Heart left ventricle (tissue), 16 donors: Measurements from ENCODE around the gene XXYLT1. TPM values are rescaled to one million over a fixed set of nuclear protein-coding genes. Genes with fewer than 3 reads are reported as not detected.
"Not testable (repeated sequence)": the region's sequence is repeated elsewhere in the genome, so short reads cannot be mapped to it uniquely, and the experiment has no call there.

Experiments used
- ATAC-seq, 4 donors: fragments of 200-7000 bp; cut with Tn5 transposase; one replicate each; pipeline ENCODE4 v1.9.1; 2020 to 2022; ENCODE audit warnings: moderate library complexity in 4 of 4, mild to moderate bottlenecking in 3 of 4, moderate number of reproducible peaks in 1 of 4
- DNase-seq, 5 donors: peaks; one replicate each; pipeline ENCODE4 v3.0.0-alpha.2; 2020
- H3K27ac ChIP-seq, 12 donors: fragments of 200-600 bp; sonication (generic) in 4 of 12; one replicate each; pipeline versions ENCODE4 v1.5.0 to v1.8.0; 2016 to 2022; ENCODE audit warnings: mild to moderate bottlenecking in 2 of 12
- H3K27me3 ChIP-seq, 9 donors: fragments of 200-600 bp; sonication (generic) in 2 of 9; one replicate each; pipeline versions ENCODE4 v1.5.1 to v1.8.0; 2016 to 2022; ENCODE audit warnings: mild to moderate bottlenecking in 3 of 9
- H3K36me3 ChIP-seq, 9 donors: fragments of 200-600 bp; sonication (generic) in 2 of 9; one replicate each; pipeline versions ENCODE4 v1.5.0 to v1.8.0; 2018 to 2022; ENCODE audit warnings: mild to moderate bottlenecking in 2 of 9
- H3K4me1 ChIP-seq, 12 donors: fragments of 200-600 bp; sonication (generic) in 4 of 12; one replicate each; pipeline versions ENCODE4 v1.5.0 to v1.8.0; 2016 to 2022; ENCODE audit warnings: mild to moderate bottlenecking in 3 of 12
- H3K4me3 ChIP-seq, 12 donors: fragments of 200-600 bp; sonication (generic) in 4 of 12; one replicate each; pipeline versions ENCODE4 v1.5.0 to v1.8.0; 2017 to 2022; ENCODE audit warnings: mild to moderate bottlenecking in 9 of 12, moderate library complexity in 4 of 12
- H3K9me3 ChIP-seq, 12 donors: fragments of 200-600 bp; sonication (generic) in 4 of 12; one replicate each; pipeline versions ENCODE4 v1.5.0 to v1.8.0; 2016 to 2022; ENCODE audit warnings: mild to moderate bottlenecking in 1 of 12
- POLR2A ChIP-seq, 2 donors: fragments of 450-650 bp; IDR thresholded peaks; one replicate each; pipeline ENCODE4 v1.6.1; 2017; ENCODE audit warnings: antibody characterized with exemption in 2 of 2, mild to moderate bottlenecking in 2 of 2, moderate library complexity in 2 of 2
- WGBS, 4 donors: extraction: QIAGEN DNeasy Blood & Tissue Kit in 2 of 4; methylation state at CpG; one replicate each; pipeline versions ENCODE4 v1.1.5 to v1.1.7; 2013 to 2018; 5-methylcytosine and 5-hydroxymethylcytosine counted together
- intact Hi-C, 10 donors: fragments of 100-400 bp; cut with DNase I; formaldehyde crosslinking; loops; one replicate each; pipeline versions ENCODE4 v1.11.1 to v1.14.2; 2022
- polyA plus RNA-seq, 2 donors: library from polyadenylated mRNA; stranded (reverse); fragments of 200-250 nt; gene quantifications; one replicate each; pipeline ENCODE4 v1.2.3, GENCODE V29; 2013
- total RNA-seq, 9 donors: library from RNA; depleted of rRNA in 2 of 9; stranded (reverse); fragments of >200 nt in 2 of 9; fragmentation: NEBNext Ultra II Directional in 3 of 9; extraction: Animal tissue kit (Norgen Biotek cat#: 25700) in 3 of 9; gene quantifications; one replicate each; pipeline versions ENCODE4 v1.1.0 to v1.2.4, GENCODE V29; 2016 to 2023
- TF ChIP-seq, protein P1 (sequence below), 12 donors: fragments of 200-600 bp; sonication (generic) in 4 of 12; IDR thresholded peaks; one replicate each; pipeline versions ENCODE4 v1.5.0 to v1.8.0; 2018 to 2022; ENCODE audit warnings: antibody characterized with exemption in 12 of 12, mild to moderate bottlenecking in 5 of 12
- donor health status: ischemic (EF 13 %, LVEDD 7.1; RV severe dilation, severe dysfunction).
- donor health status: healthy with polysubstance abuse.
- donor health status: DM: no; HTN: yes; CAD: no.
- donor health status: DM: no; HTN: no; CAD: no.
- donor health status: ischemic (EF 25% LVEDD 6.9; RV normal size, moderate dysfunction).
- donor health status: ischemic (EF 25% LVEDD 5.7; RV mildly dilated, moderate dysfunction).
- donor health status: healthy.
- donor health status: DM: yes; HTN: yes; CAD: no.
- donor health status: ischemic (EF 35%, LVEDD 5.7; RV mildly dilated, moderate dysfunction).
- donor health status: nonischemic (EF 11% LVEDD 7.7; RV severe dilation, severe dysfunction).
- donor health status: DM: yes; HTN: yes; CAD: no.
- donor health status: PGD.
- donor health status: ischemic (EF 29% LVEDD 5.4; RV normal size, mild dysfunction).
- donor health status: nonischemic (EF 23%, LVEDD 6.1; RV moderate dilation, normal function).

XXYLT1 gene
- total and polyA plus RNA-seq, 11 donors: 1.9 to 8.6 (median 4.8) TPM

GRCh38 chr3:195039180-195039843, 231.6 kb downstream of the XXYLT1 start:
- intact Hi-C loops: no loop called here
- H3K27ac ChIP-seq: no peak overlapping the region
- H3K4me1 ChIP-seq: no peaks in the 10 kb centered on the region
- 87 to 94% (median 88%) methylated on average over 7 of the region's 7 CpGs for WGBS, 4 donors
- no peaks in the 10 kb centered on the region for H3K27me3 ChIP-seq
- no peak overlapping the region for H3K4me3 ChIP-seq
- peaks cover 0 to 5% (median 0%) of the 10 kb centered on the region in 12 donors for H3K9me3 ChIP-seq
- TF ChIP-seq POLR2A (IDR thresholded peaks at IDR 0.05): no peak
- TF ChIP-seq, protein P1, sequence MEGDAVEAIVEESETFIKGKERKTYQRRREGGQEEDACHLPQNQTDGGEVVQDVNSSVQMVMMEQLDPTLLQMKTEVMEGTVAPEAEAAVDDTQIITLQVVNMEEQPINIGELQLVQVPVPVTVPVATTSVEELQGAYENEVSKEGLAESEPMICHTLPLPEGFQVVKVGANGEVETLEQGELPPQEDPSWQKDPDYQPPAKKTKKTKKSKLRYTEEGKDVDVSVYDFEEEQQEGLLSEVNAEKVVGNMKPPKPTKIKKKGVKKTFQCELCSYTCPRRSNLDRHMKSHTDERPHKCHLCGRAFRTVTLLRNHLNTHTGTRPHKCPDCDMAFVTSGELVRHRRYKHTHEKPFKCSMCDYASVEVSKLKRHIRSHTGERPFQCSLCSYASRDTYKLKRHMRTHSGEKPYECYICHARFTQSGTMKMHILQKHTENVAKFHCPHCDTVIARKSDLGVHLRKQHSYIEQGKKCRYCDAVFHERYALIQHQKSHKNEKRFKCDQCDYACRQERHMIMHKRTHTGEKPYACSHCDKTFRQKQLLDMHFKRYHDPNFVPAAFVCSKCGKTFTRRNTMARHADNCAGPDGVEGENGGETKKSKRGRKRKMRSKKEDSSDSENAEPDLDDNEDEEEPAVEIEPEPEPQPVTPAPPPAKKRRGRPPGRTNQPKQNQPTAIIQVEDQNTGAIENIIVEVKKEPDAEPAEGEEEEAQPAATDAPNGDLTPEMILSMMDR (IDR thresholded peaks at IDR 0.05): no peak
- no peak for ATAC-seq
- no peak for DNase-seq
- no peaks in the 10 kb centered on the region for H3K36me3 ChIP-seq

DNA sequence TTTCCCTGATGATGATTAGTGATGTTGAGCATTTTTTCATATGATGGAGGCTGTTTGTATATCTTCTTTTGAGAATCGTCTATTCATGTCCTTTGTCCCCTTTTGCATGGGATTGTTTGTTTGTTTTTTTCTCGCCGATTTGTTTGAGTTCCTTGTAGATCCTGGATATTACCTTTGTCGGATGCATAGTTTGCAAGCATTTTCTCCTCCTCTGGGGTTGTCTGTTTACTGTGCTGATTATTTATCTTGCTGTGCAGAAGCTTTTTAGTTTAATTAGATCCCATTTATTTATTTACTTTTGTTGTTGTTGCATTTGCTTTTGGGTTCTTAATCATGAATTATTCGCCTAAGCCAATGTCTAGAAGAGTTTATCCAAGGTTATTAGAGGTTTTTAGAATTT, 232.8 kb downstream of the XXYLT1 start:
- no peak for DNase-seq
- Histone ChIP-seq H3K4me3 (no peak overlapping the region), H3K27me3 (no peaks in the 10 kb centered on the region), H3K4me1 (peaks cover 0 to 8% (median 0%) of the 10 kb centered on the region in 12 donors), H3K36me3 (no peaks in the 10 kb centered on the region), H3K27ac (no peak overlapping the region), H3K9me3 (peaks cover 0 to 5% (median 0%) of the 10 kb centered on the region in 12 donors)
- intact Hi-C loops: no loop called here
- 93 to 96% (median 94%) methylated on average over 5 of the region's 5 CpGs for WGBS, 4 donors
- TF ChIP-seq, protein P1 (IDR thresholded peaks at IDR 0.05): no peak
- TF ChIP-seq POLR2A (IDR thresholded peaks at IDR 0.05): no peak
- ATAC-seq: no peak

- H3K4me1 ChIP-seq, intact Hi-C loops, H3K27me3 ChIP-seq, H3K27ac ChIP-seq, H3K9me3 ChIP-seq, H3K4me3 ChIP-seq, ATAC-seq, H3K36me3 ChIP-seq, DNase-seq: not testable (repeated sequence)
- WGBS, 4 donors: 94 to 99% (median 97%) methylated on average over 3 of the region's 3 CpGs
Measured at GRCh38 chr3:195037586-195037985, 233.4 kb downstream of the XXYLT1 start.

GRCh38 chr3:195036974-195037373, 234.0 kb downstream of the XXYLT1 start:
- no peak for ATAC-seq

More at GRCh38 chr3:195036974-195037373, 234.0 kb downstream of the XXYLT1 start:
- TF ChIP-seq, protein P1 (IDR thresholded peaks at IDR 0.05): no peak
- TF ChIP-seq POLR2A (IDR thresholded peaks at IDR 0.05): no peak
- no peak for DNase-seq
- peaks cover 0 to 12% (median 0%) of the 10 kb centered on the region in 12 donors for H3K4me1 ChIP-seq
- WGBS, 4 donors: 72 to 85% (median 81%) methylated on average over 5 of the region's 5 CpGs
- H3K9me3 ChIP-seq: peaks cover 0 to 5% (median 0%) of the 10 kb centered on the region in 12 donors
- H3K27me3 ChIP-seq: no peaks in the 10 kb centered on the region
- no peak overlapping the region for H3K4me3 ChIP-seq
- intact Hi-C loops: no loop called here
- H3K27ac ChIP-seq: no peak overlapping the region
- H3K36me3 ChIP-seq: no peaks in the 10 kb centered on the region
